Transverse colon (tissue), 4 donors: Measurements from ENCODE around the gene ME3. TPM values are rescaled to one million over a fixed set of nuclear protein-coding genes. Genes with fewer than 3 reads are reported as not detected.
A peak's percentile ranks its signal among the peaks of the same experiment; 100 is the strongest.
"Not testable (repeated sequence)": the region's sequence is repeated elsewhere in the genome, so short reads cannot be mapped to it uniquely, and the experiment has no call there.

Source experiments
- DNase-seq: peaks from one replicate; pipeline ENCODE4 v3.0.0-alpha.2; 2019
- H3K27ac ChIP-seq, 4 donors: fragments of 200-600 bp; sonication (generic); 2 replicates each; pipeline ENCODE4 v1.5.1; 2016 to 2018; ENCODE audit warnings: inconsistent platforms in 4 of 4
- H3K27me3 ChIP-seq: fragments of 200-600 bp; sonication (generic); 2 replicates; pipeline ENCODE4 v1.5.1; 2017; ENCODE audit warnings: inconsistent platforms
- H3K36me3 ChIP-seq, 4 donors: fragments of 200-600 bp; sonication (generic); 2 replicates each; pipeline ENCODE4 v1.5.1; 2017 to 2019; ENCODE audit warnings: inconsistent platforms in 4 of 4
- H3K4me1 ChIP-seq, 4 donors: fragments of 200-600 bp; sonication (generic); 2 replicates each; pipeline ENCODE4 v1.5.1; 2017 to 2020; ENCODE audit warnings: inconsistent platforms in 4 of 4
- H3K4me3 ChIP-seq, 4 donors: fragments of 200-600 bp; sonication (generic); 1 replicate in 1 of 4; 2 replicates in 3 of 4; pipeline versions ENCODE4 v1.5.1 to v1.6.1; 2017 to 2019; ENCODE audit warnings: inconsistent platforms in 4 of 4
- H3K9me3 ChIP-seq, 2 donors: fragments of 200-600 bp; sonication (generic); 2 replicates each; pipeline ENCODE4 v1.5.1; 2017 to 2019; ENCODE audit warnings: inconsistent platforms in 2 of 2
- CTCF ChIP-seq, 5 experiments: fragments of 200-600 bp in 3 of 5; fragments of 450-650 bp in 2 of 5; sonication (generic) in 3 of 5; IDR thresholded peaks; 1 replicate in 2 of 5; 2 replicates in 3 of 5; pipeline ENCODE4 v1.5.1; 2016 to 2017; ENCODE audit warnings: antibody characterized with exemption in 5 of 5, inconsistent platforms in 3 of 5, mild to moderate bottlenecking in 2 of 5, moderate library complexity in 1 of 5
- EP300 ChIP-seq: sonication (generic); formaldehyde crosslinking; IDR thresholded peaks from one replicate; pipeline ENCODE4 v1.6.1; 2017; ENCODE audit warnings: antibody characterized with exemption, low read depth
- POLR2A ChIP-seq: fragments of 450-650 bp; IDR thresholded peaks from one replicate; pipeline ENCODE4 v1.6.1; 2016; ENCODE audit warnings: antibody characterized with exemption, mild to moderate bottlenecking, moderate library complexity
- POLR2AphosphoS5 ChIP-seq, 3 donors: sonication (generic); formaldehyde crosslinking; IDR thresholded peaks; one replicate each; pipeline ENCODE4 v1.6.1; 2016; ENCODE audit warnings: antibody characterized with exemption in 3 of 3
- WGBS, 2 donors: methylation state at CpG; one replicate each; pipeline ENCODE4 v1.1.5; 2018; ENCODE audit warnings: low coverage in 1 of 2; 5-methylcytosine and 5-hydroxymethylcytosine counted together
- in situ Hi-C, 4 donors: fragments of 200-750 bp; cut with MboI; loops; one replicate each; pipeline versions ENCODE4 v1.15.0 to v1.15.1; 2017; ENCODE audit warnings: low sequenced_read_pairs in 3 of 4, low pct_ligation_motif_present in 1 of 4, low pct_unique_long_range_greater_than_20kb in 1 of 4
- intact Hi-C: fragments of 100-400 bp; cut with DNase I; formaldehyde crosslinking; loops from one replicate; pipeline ENCODE4 v1.15.1; 2023; ENCODE audit warnings: low total_unique reads
- total RNA-seq, 4 donors: library from RNA; depleted of rRNA; stranded (reverse); fragments of >200 nt; gene quantifications; one replicate each; pipeline ENCODE4 v1.1.0, GENCODE V29; 2016

The ME3 gene
- total RNA-seq, 4 donors from 2014 or later = 91.8 to 258 (median 116) TPM

GRCh38 chr11:86621854-86622253 lies 50.6 kb downstream of the ME3 start:
- Histone ChIP-seq H3K4me1 (no peaks in the 10 kb centered on the region), H3K36me3 (no peaks in the 10 kb centered on the region), H3K4me3 (no peak overlapping the region), H3K27ac (peak overlapping the region in 2 of 4 donors; percentile 44), H3K9me3 (no peaks in the 10 kb centered on the region), H3K27me3 (no peaks in the 10 kb centered on the region)
- 84 to 100% methylated on average over 1 to 3 of the region's 3 CpGs for WGBS, 2 donors
- DNase-seq = no peak
- in situ Hi-C loops (loop anchor here in 2 of 4 donors (25.0 kb wide), 2 partner anchors 160 to 190 kb away; partner anchors contain the start of gene PRSS23 (in 1 of the 2)), intact Hi-C loops (loop anchor here (10.0 kb wide), 1 partner anchor 183 kb away; the partner anchor contains the start of gene PRSS23)
- TF ChIP-seq CTCF (IDR thresholded peaks at IDR 0.05) = no peak
- TF ChIP-seq EP300 = no peak
- TF ChIP-seq POLR2AphosphoS5 (IDR thresholded peaks at IDR 0.05) = no peak
- TF ChIP-seq POLR2A = no peak

- H3K27me3 ChIP-seq = no peaks in the 10 kb centered on the region
- no peak for DNase-seq
- no peaks in the 10 kb centered on the region for H3K4me1 ChIP-seq
- TF ChIP-seq POLR2AphosphoS5 (IDR thresholded peaks at IDR 0.05) = no peak
- no peak for TF ChIP-seq POLR2A
- no peak for TF ChIP-seq CTCF (IDR thresholded peaks at IDR 0.05)
- TF ChIP-seq EP300 = no peak
- in situ Hi-C loops (loop anchor here in 2 of 4 donors (25.0 kb wide), 2 partner anchors 159 to 191 kb away; partner anchors contain the start of gene PRSS23 (in 1 of the 2)), intact Hi-C loops (loop anchor here (10.0 kb wide), 1 partner anchor 184 kb away; the partner anchor contains the start of gene PRSS23)
- 63 to 80% methylated on average over 1 to 2 of the region's 2 CpGs for WGBS, 2 donors
- H3K27ac ChIP-seq = peak overlapping the region; percentile 30 to 52 (median 40)
- H3K4me3 ChIP-seq = no peak overlapping the region
- no peaks in the 10 kb centered on the region for H3K9me3 ChIP-seq
- H3K36me3 ChIP-seq = no peaks in the 10 kb centered on the region
Measured at GRCh38 chr11:86620891-86621521, 51.4 kb downstream of the ME3 start.

- DNase-seq, intact Hi-C loops, H3K27ac ChIP-seq, H3K4me1 ChIP-seq, H3K27me3 ChIP-seq, H3K36me3 ChIP-seq, H3K4me3 ChIP-seq, H3K9me3 ChIP-seq: not testable (repeated sequence)
- in situ Hi-C loops = loop anchor here in 3 of 4 donors (10.0 to 25.0 kb wide), 4 partner anchors 157 to 195 kb away; partner anchors contain the start of gene PRSS23 (in 1 of the 3)
- WGBS, 2 donors = 74 to 100% methylated on average over 1 to 3 of the region's 3 CpGs
Measured at GRCh38 chr11:86619428-86619827, 53.0 kb downstream of the ME3 start.

DNA sequence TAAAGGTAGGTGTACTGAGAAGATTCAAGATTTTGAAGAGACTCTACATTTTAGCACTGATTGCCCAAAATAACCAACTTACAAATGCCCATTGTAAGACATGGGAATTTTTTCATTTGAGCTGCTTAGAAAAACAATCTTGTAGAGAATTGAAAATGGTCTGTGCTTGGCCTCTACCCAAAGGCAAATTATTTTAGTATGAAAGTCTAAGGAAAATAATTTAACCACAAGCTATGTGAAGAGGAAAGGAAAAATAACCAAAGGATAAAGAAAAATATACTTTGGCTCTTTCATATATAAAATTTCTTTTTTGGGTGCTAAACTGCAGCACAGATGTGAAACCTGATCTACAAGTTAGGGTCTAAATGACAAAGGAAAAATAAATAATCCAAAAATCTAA lies 54.9 kb downstream of the ME3 start:
- intact Hi-C loops = no loop called here
- in situ Hi-C loops = loop anchor here in 3 of 4 donors (10.0 to 25.0 kb wide), 4 partner anchors 155 to 197 kb away; partner anchors contain the start of gene PRSS23 (in 1 of the 3)
- Histone ChIP-seq H3K36me3 (no peaks in the 10 kb centered on the region), H3K9me3 (no peaks in the 10 kb centered on the region), H3K27me3 (no peaks in the 10 kb centered on the region), H3K27ac (no peak overlapping the region), H3K4me3 (no peak overlapping the region), H3K4me1 (no peaks in the 10 kb centered on the region)
- DNase-seq = no peak
- TF ChIP-seq POLR2AphosphoS5 (IDR thresholded peaks at IDR 0.05) (no peak), CTCF (IDR thresholded peaks at IDR 0.05) (no peak), POLR2A (no peak), EP300 (no peak)
